ENCODE results near the gene GPR4.

Gene GPR4

GRCh38 chr19:45547211-45547770 is 54.7 kb downstream of the GPR4 start:
- no peak for DNase-seq

DNA sequence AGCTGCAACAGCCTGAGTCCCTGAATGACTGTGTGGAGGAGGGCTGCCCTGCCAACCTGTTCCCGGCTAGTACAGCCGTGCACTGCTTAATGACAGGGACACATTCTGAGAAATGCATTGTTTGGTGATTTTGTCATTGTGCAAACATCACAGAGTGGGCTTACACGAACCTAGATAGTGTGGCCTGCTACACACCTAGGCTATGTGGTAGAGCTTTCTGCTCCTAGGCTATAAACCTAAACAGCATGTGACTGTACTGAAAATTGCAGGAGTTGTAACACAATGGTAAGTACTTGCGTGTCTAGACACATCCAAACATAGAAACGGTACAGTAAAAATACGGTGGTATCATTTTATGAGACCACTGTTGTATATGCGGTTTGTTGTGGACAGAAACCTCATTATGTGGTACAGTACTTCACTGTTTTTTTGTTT is 59.8 kb downstream of the GPR4 start:
- DNase-seq = no peak

Data from NCI-H526 treated with DMSO at 0.1 percent for 48 hours (cell line).